ENCODE measurements around the gene CNGB1.

- TF ChIP-seq CTCF (IDR thresholded peaks at IDR 0.05) (no peak), POLR2AphosphoS5 (IDR thresholded peaks at IDR 0.05) (no peak), EP300 (IDR thresholded peaks at IDR 0.05) (no peak)
Measured at GRCh38 chr16:57837305-57838125, 133.4 kb downstream of the CNGB1 start.
